ENCODE measurements around the gene RABGAP1L.
"Not testable (repeated sequence)": the region's sequence is repeated elsewhere in the genome, so short reads cannot be mapped to it uniquely, and the experiment has no call there.

The RABGAP1L gene

GRCh38 chr1:175013445-175013844 lies 854.1 kb downstream of the RABGAP1L start:
- no peak for DNase-seq

- DNase-seq: no peak
These were observed 855.9 kb downstream of the RABGAP1L start for GRCh38 chr1:175015243-175015642.

- no peak for DNase-seq
These were observed 860.2 kb downstream of the RABGAP1L start for GRCh38 chr1:175019524-175019923.

GRCh38 chr1:175023043-175023921 lies 864.0 kb downstream of the RABGAP1L start, which contains the start of gene MRPS14:
MRPS14 (minus strand) TSS chr1:175023425; CDS start chr1:175023408, 17 bp downstream.
- DNase-seq: peak; percentile 98 to 99 (median 98)

GRCh38 chr1:175023922-175024242 lies 864.6 kb downstream of the RABGAP1L start:
- not testable (repeated sequence) for DNase-seq

- DNase-seq: no peak
These were observed 865.5 kb downstream of the RABGAP1L start for GRCh38 chr1:175024773-175025172.

- DNase-seq: no peak
These were observed 874.6 kb downstream of the RABGAP1L start for GRCh38 chr1:175033953-175034352.

GRCh38 chr1:175034775-175035174 lies 875.5 kb downstream of the RABGAP1L start:
- no peak for DNase-seq

- DNase-seq: peak in 2 of 3 donors; percentile 19 to 42
These were observed 876.5 kb downstream of the RABGAP1L start for GRCh38 chr1:175035865-175036264.

- no peak for DNase-seq
These were observed 877.2 kb downstream of the RABGAP1L start for GRCh38 chr1:175036476-175036875.

- DNase-seq: peak; percentile 63 to 73 (median 63)
These were observed 878.1 kb downstream of the RABGAP1L start for GRCh38 chr1:175037416-175037815.

- DNase-seq: peak in 1 of 3 donors; percentile 9
These were observed 881.1 kb downstream of the RABGAP1L start for GRCh38 chr1:175040324-175040879.

- DNase-seq: no peak
These were observed 883.3 kb downstream of the RABGAP1L start for GRCh38 chr1:175042650-175043049.

GRCh38 chr1:175043824-175044223 lies 884.5 kb downstream of the RABGAP1L start:
- DNase-seq: no peak

GRCh38 chr1:175044591-175044990 lies 885.3 kb downstream of the RABGAP1L start:
- peak in 1 of 3 donors; percentile 14 for DNase-seq

Measured in suppressor macrophage treated with lipopolysaccharide for 1 hour (primary cell).